Non-pigmented ciliary epithelial cell (primary cell): Measurements from ENCODE around the gene GNGT2.

Experiments
- DNase-seq: peaks from one replicate; pipeline ENCODE4 v3.0.0-alpha.2; 2010; ENCODE audit warnings: low read depth

GNGT2 gene

GRCh38 chr17:49229076-49229804 lies 18.9 kb upstream of the GNGT2 start:
- DNase-seq = no peak

GRCh38 chr17:49227436-49228261 lies 17.3 kb upstream of the GNGT2 start:
- DNase-seq = no peak

GRCh38 chr17:49226771-49227435 lies 16.5 kb upstream of the GNGT2 start:
- DNase-seq = no peak

GRCh38 chr17:49225554-49226236 lies 15.3 kb upstream of the GNGT2 start:
- no peak for DNase-seq

GRCh38 chr17:49224997-49225337 lies 14.6 kb upstream of the GNGT2 start:
- no peak for DNase-seq

GRCh38 chr17:49224198-49224996 lies 14.0 kb upstream of the GNGT2 start:
- DNase-seq = no peak

GRCh38 chr17:49223517-49224197 lies 13.3 kb upstream of the GNGT2 start:
- no peak for DNase-seq

GRCh38 chr17:49223168-49223516 lies 12.8 kb upstream of the GNGT2 start:
- no peak for DNase-seq

GRCh38 chr17:49219987-49220386 lies 9.6 kb upstream of the GNGT2 start:
- no peak for DNase-seq

- no peak for DNase-seq
These were observed 8.9 kb upstream of the GNGT2 start for GRCh38 chr17:49218941-49219913.

GRCh38 chr17:49217651-49218413 lies 7.5 kb upstream of the GNGT2 start:
- DNase-seq = no peak

- DNase-seq = no peak
These were observed 6.7 kb upstream of the GNGT2 start for GRCh38 chr17:49216953-49217650.

GRCh38 chr17:49216482-49216881 lies 6.1 kb upstream of the GNGT2 start:
- no peak for DNase-seq

GRCh38 chr17:49214676-49215360 lies 4.4 kb upstream of the GNGT2 start:
- no peak for DNase-seq

- DNase-seq = no peak
These were observed 3.5 kb upstream of the GNGT2 start for GRCh38 chr17:49213847-49214246.

GRCh38 chr17:49213399-49213798 lies 3.0 kb upstream of the GNGT2 start:
- no peak for DNase-seq

GRCh38 chr17:49209061-49209571 lies 1.3 kb downstream of the GNGT2 start:
- DNase-seq = no peak

- no peak for DNase-seq
These were observed 5.9 kb downstream of the GNGT2 start for GRCh38 chr17:49204516-49204915.
